HepG2 (cell line): ENCODE results near the gene PDE9A. TPM values are rescaled to one million over a fixed set of nuclear protein-coding genes. Genes with fewer than 3 reads are reported as not detected.

Experiments
- ATAC-seq: fragments of 200-7000 bp; cut with Tn5 transposase; 3 replicates; pipeline ENCODE4 v1.9.1; 2020; ENCODE audit warnings: mild to moderate bottlenecking, moderate library complexity
- BruUV-seq: library from RNA; stranded (reverse); fragments of 400-500 nt; replicated peaks from 2 replicates; lab custom pipeline; 2021; lab: Mats Ljungman, UMichigan
- CTCF ChIA-PET: fragments of 300-600 bp; formaldehyde crosslinking; extraction: SDS; loops from one replicate; lab custom pipeline; 2021; ENCODE audit warnings: low total read pairs, inconsistent platforms, low intra/inter-chr PET ratio; lab: Yijun Ruan, JAX
- POLR2A ChIA-PET: fragments of 350-600 bp; sonication (Branson Sonifier 250); formaldehyde crosslinking; loops from one replicate; lab custom pipeline; 2020; ENCODE audit warnings: antibody characterized with exemption, inconsistent platforms; lab: Yijun Ruan, JAX
- DNase-seq: peaks from one replicate; pipeline ENCODE4 v3.0.0-alpha.2; 2015; ENCODE audit warnings: low spot score
- FAIRE-seq: peaks from 3 replicates; lab custom pipeline; 2011; peaks lifted over from hg19 to GRCh38; lab: Jason Lieb, UNC
- H2AFZ ChIP-seq: one replicate; pipeline ENCODE4 v1.6.1; 2011; ENCODE audit warnings: low read length, inconsistent platforms
- H3K27ac ChIP-seq: fragments of 300-600 bp; 3 replicates; pipeline ENCODE4 v1.8.0; 2011; ENCODE audit warnings: mixed run types, mild to moderate bottlenecking, mixed read lengths, low read length, inconsistent platforms; ENCODE audit not compliant: insufficient read depth; ENCODE audit errors: extremely low read length
- H3K27me3 ChIP-seq, 2 experiments: fragments of 200-600 bp in 1 of 2; 2 replicates in 1 of 2; 3 replicates in 1 of 2; pipeline versions ENCODE4 v1.6.0 to v1.8.0; 2011; ENCODE audit warnings: low read length in 2 of 2, mild to moderate bottlenecking in 2 of 2, moderate library complexity in 2 of 2, inconsistent platforms in 1 of 2; ENCODE audit not compliant: insufficient read depth in 2 of 2, control insufficient read depth in 1 of 2
- H3K36me3 ChIP-seq, 2 experiments: fragments of 200-600 bp in 1 of 2; replicated peaks in 1 of 2; 2 replicates in 1 of 2; 3 replicates in 1 of 2; pipeline versions ENCODE4 v1.5.1 to v1.8.0; 2011; ENCODE audit warnings: low read length in 2 of 2, inconsistent platforms in 1 of 2; ENCODE audit not compliant: insufficient read depth in 2 of 2, control insufficient read depth in 1 of 2
- H3K4me1 ChIP-seq: 2 replicates; pipeline ENCODE4 v1.5.1; 2012; ENCODE audit warnings: low read length, inconsistent platforms; ENCODE audit not compliant: insufficient read depth
- H3K4me2 ChIP-seq: 2 replicates; pipeline ENCODE4 v1.6.0; 2011; ENCODE audit warnings: low read depth, low read length, inconsistent platforms
- H3K4me3 ChIP-seq, 3 experiments: fragments of 200-600 bp in 1 of 3; sonication (generic), shearing (Covaris generic) in 1 of 3; replicated peaks in 1 of 3; 2 replicates each; pipeline ENCODE4 v1.5.1; 2011 to 2016; ENCODE audit warnings: low read length in 3 of 3, inconsistent platforms in 2 of 3, low read depth in 2 of 3, mild to moderate bottlenecking in 2 of 3, control low read depth in 1 of 3, mixed read lengths in 1 of 3; ENCODE audit not compliant: insufficient read depth in 1 of 3
- H3K79me2 ChIP-seq: one replicate; pipeline ENCODE4 v1.6.1; 2011; ENCODE audit warnings: low read length, inconsistent platforms; ENCODE audit not compliant: insufficient read depth
- H3K9ac ChIP-seq: 2 replicates; pipeline ENCODE4 v1.6.0; 2011; ENCODE audit warnings: mild to moderate bottlenecking, low read depth, low read length, inconsistent platforms; ENCODE audit not compliant: insufficient read depth
- H3K9me3 ChIP-seq: 2 replicates; pipeline ENCODE4 v1.5.1; 2012; ENCODE audit warnings: mild to moderate bottlenecking, low read length
- H4K20me1 ChIP-seq: 2 replicates; pipeline ENCODE4 v1.6.0; 2011; ENCODE audit warnings: inconsistent platforms, mild to moderate bottlenecking, low read length, moderate library complexity; ENCODE audit not compliant: insufficient read depth
- DMTF1 ChIP-seq: sonication (generic); formaldehyde crosslinking; IDR thresholded peaks from 2 replicates; pipeline ENCODE4 v1.4.0; 2020; ENCODE audit warnings: mild to moderate bottlenecking, missing genetic modification reagents
- PRDM15 ChIP-seq: sonication (generic); formaldehyde crosslinking; IDR thresholded peaks from 2 replicates; pipeline ENCODE4 v1.4.0; 2020; ENCODE audit warnings: missing genetic modification reagents
- ZNF687 ChIP-seq: sonication (generic); formaldehyde crosslinking; IDR thresholded peaks from 2 replicates; pipeline ENCODE4 v1.5.1; 2020; ENCODE audit warnings: mild to moderate bottlenecking, missing genetic modification reagents, moderate library complexity
- WGBS: methylation state at CpG from one replicate; pipeline ENCODE4 v1.1.6; 2017; ENCODE audit warnings: low lambda C conversion rate; 5-methylcytosine and 5-hydroxymethylcytosine counted together
- in situ Hi-C: cut with HindIII; loops from 2 replicates; pipeline ENCODE4 v1.10.0; 2017; ENCODE audit warnings: low pct_unique_long_range_greater_than_20kb; ENCODE audit not compliant: extremely low pct_ligation_motif_present
- intact Hi-C: fragments of 100-400 bp; cut with micrococcal nuclease; formaldehyde crosslinking; loops from one replicate; pipeline ENCODE4 v1.10.0; 2022; ENCODE audit not compliant: unreplicated experiment
- polyA plus RNA-seq, 8 experiments: library from polyadenylated mRNA; depleted of rRNA in 3 of 8; stranded (reverse) in 7 of 8; unstranded in 1 of 8; fragments of >200 nt; fragmentation: Illumina TruSeq in 4 of 8; extraction: Trizol in 4 of 8; gene quantifications; 2 replicates each; pipeline versions ENCODE4 v1.2.1 to v1.2.3, GENCODE V29; 2011 to 2016; ENCODE audit warnings: low read depth in 4 of 8, missing spikeins in 1 of 8, mixed read lengths in 1 of 8; ENCODE audit not compliant: insufficient read depth in 1 of 8
- total RNA-seq, 5 experiments: library from RNA; depleted of rRNA; stranded (reverse); fragments of >200 nt; fragmentation: Illumina TruSeq; extraction: Trizol; gene quantifications; 2 replicates each; pipeline ENCODE4 v1.2.3, GENCODE V29; 2016; ENCODE audit warnings: low read depth in 1 of 5

PDE9A gene
- total and polyA plus RNA-seq, 2 of the 13 experiments (the other 11 are each of a cell fraction or from before 2014, with no cell fraction given), result 4.6 to 19.7 TPM

- intact Hi-C loops, result no loop called here
- no peaks in the 10 kb centered on the region for H4K20me1 ChIP-seq
- H3K9ac ChIP-seq, result no peak overlapping the region
- H3K36me3 ChIP-seq, result no peaks in the 10 kb centered on the region; a peak in 1 of 5 replicates
- in situ Hi-C loops, result no loop called here
- H3K4me3 ChIP-seq, result no peak overlapping the region
- H3K27me3 ChIP-seq, result no peaks in the 10 kb centered on the region
- H3K27ac ChIP-seq, result no peak overlapping the region
- peak; percentile 51 for TF ChIP-seq ZNF687 (CRISPR knock-in tag)
- peak; percentile 77 for TF ChIP-seq PRDM15 (CRISPR knock-in tag)
- no peak for TF ChIP-seq DMTF1 (CRISPR knock-in tag)
- no peaks in the 10 kb centered on the region for H3K9me3 ChIP-seq
- H3K4me2 ChIP-seq, result no peak overlapping the region
- no peak for FAIRE-seq
- ATAC-seq, result no peak
- ChIA-PET POLR2A (interaction anchor here (1.1 kb wide), 1 partner anchor 11 kb away, joined by 4 read pairs; no protein-coding TSS in a partner anchor), CTCF (no interaction called here)
- WGBS, result 75% methylated on average over 3 of the region's 10 CpGs
- H3K79me2 ChIP-seq, result no peaks in the 10 kb centered on the region
- no peak overlapping the region for H2AFZ ChIP-seq
- H3K4me1 ChIP-seq, result peaks cover 72% of the 10 kb centered on the region
- DNase-seq, result no peak
- BruUV-seq, result no TSS peak
Observed at GRCh38 chr21:42722808-42723473, 69.5 kb downstream of the PDE9A start.
